ENCODE measurements around the gene SH3BP5. TPM values are rescaled to one million over a fixed set of nuclear protein-coding genes. Genes with fewer than 3 reads are reported as not detected.

The SH3BP5 gene
- total RNA-seq, 2 experiments from 2014 or later: 8.9 to 9.4 TPM

GRCh38 chr3:15205934-15206661 is 126.3 kb downstream of the SH3BP5 start, which contains the start of gene CAPN7:
TSS of gene CAPN7 (plus strand) at chr3:15206246. CDS start at chr3:15206496, 250 bp downstream.
- ATAC-seq: peak; percentile 86
- Mint-ChIP-seq H3K9me3 (ENCODE audit: low read depth) (no peaks in the 10 kb centered on the region), H3K27me3 (no peaks in the 10 kb centered on the region), H3K4me3 (peak within 1 kb of the TSS; percentile 85), H3K4me1 (peaks cover 23% of the 10 kb centered on the region), H3K27ac (peak within 1 kb of the TSS; percentile 93), H3K36me3 (ENCODE audit: low read depth) (peaks cover 3% of the 10 kb centered on the region)
- POLR2A ChIA-PET: interaction anchor here (0.7 to 1.0 kb wide), 2 partner anchors 172 to 395 kb away, joined by 3 to 4 read pairs; partner anchors contain the start of genes BTD and HACL1
- CTCF ChIA-PET: interaction anchor here (0.7 to 3.9 kb wide), 19 partner anchors 10 to 287 kb away, joined by 3 to 19 read pairs (median 4); no protein-coding TSS in a partner anchor
- intact Hi-C loops (cut with DNase I, micrococcal nuclease): loop anchor here (1.0 to 10.0 kb wide), 13 partner anchors 63 to 609 kb away; partner anchors contain the start of genes EAF1 (in 2 of the 2), METTL6 (in 2 of the 2), RBSN (in 2 of the 2) and BTD (in 1 of the 2)
- DNase-seq: peak; percentile 94

- Mint-ChIP-seq H3K9me3 (ENCODE audit: low read depth) (no peaks in the 10 kb centered on the region), H3K27me3 (no peaks in the 10 kb centered on the region), H3K4me1 (peaks cover 21% of the 10 kb centered on the region), H3K36me3 (ENCODE audit: low read depth) (no peaks in the 10 kb centered on the region), H3K27ac (peak overlapping the region; percentile 78), H3K4me3 (peak overlapping the region; percentile 85)
- intact Hi-C loops (cut with DNase I, micrococcal nuclease): loop anchor here (5.0 to 10.0 kb wide), 2 partner anchors 397 to 609 kb away; partner anchors contain the start of genes BTD (in 1 of the 2) and HACL1 (in 1 of the 2)
- CTCF ChIA-PET: interaction anchor here (0.7 to 3.9 kb wide), 16 partner anchors 9 to 202 kb away, joined by 3 to 19 read pairs (median 4); no protein-coding TSS in a partner anchor
- DNase-seq: no peak
- no peak for ATAC-seq
- POLR2A ChIA-PET: interaction anchor here (0.6 to 1.0 kb wide), 3 partner anchors 173 to 396 kb away, joined by 3 to 4 read pairs (median 3); partner anchors contain the start of genes BTD and HACL1
Measured at GRCh38 chr3:15205482-15205933, 126.9 kb downstream of the SH3BP5 start.

Other genes with a start within 250 kb of the SH3BP5 start
- 10 to 100 TPM; 13.5 to 15.0 TPM for gene RBSN, start 233.4 kb downstream of the SH3BP5 start, total RNA-seq
- gene CAPN7, start 126.3 kb downstream of the SH3BP5 start, total RNA-seq: 10 to 100 TPM; 18.4 to 20.4 TPM
- gene METTL6, start 95.0 kb upstream of the SH3BP5 start, total RNA-seq: 10 to 100 TPM; 13.0 to 19.5 TPM
- gene EAF1, start 95.0 kb upstream of the SH3BP5 start, total RNA-seq: 10 to 100 TPM; 21.2 to 25.6 TPM
- 1 to 10 TPM; 1.1 to 1.3 TPM for gene COLQ, start 189.1 kb upstream of the SH3BP5 start, total RNA-seq

Data from activated CD4-positive, alpha-beta T cell treated with anti-CD3 and anti-CD28 coated beads for 36 hours (primary cell).